ENCODE measurements around the gene ZNF691.

Gene ZNF691

GRCh38 chr1:42832641-42833240 lies 13.7 kb upstream of the ZNF691 start:
- no peaks in the 10 kb centered on the region for H3K36me3 ChIP-seq (ENCODE audit: control insufficient read depth in 2 of 2, insufficient read depth in 1 of 2, low read length in 2 of 2)
- CTCF ChIA-PET, result no interaction called here
- peaks cover 3% of the 10 kb centered on the region for H3K4me1 ChIP-seq (ENCODE audit: control insufficient read depth, insufficient read depth, low read length)
- TF ChIP-seq ZNF202 (tag by site-specific recombination; IDR thresholded peaks at IDR 0.05; ENCODE audit: borderline replicate concordance) (no peak), KLF17 (tag by site-specific recombination; IDR thresholded peaks at IDR 0.05) (no peak), ZBTB49 (tag by site-specific recombination; IDR thresholded peaks at IDR 0.05; ENCODE audit: low read depth) (no peak), ZNF561 (tag by site-specific recombination; IDR thresholded peaks at IDR 0.05; ENCODE audit: borderline replicate concordance) (no peak), ZNF555 (tag by site-specific recombination; conservative IDR thresholded peaks at IDR 0.05) (no peak), ZNF26 (tag by site-specific recombination; IDR thresholded peaks at IDR 0.05) (no peak), ZNF549 (tag by site-specific recombination; IDR thresholded peaks at IDR 0.05) (no peak), KLF10 (tag by site-specific recombination; IDR thresholded peaks at IDR 0.05) (no peak), ZNF169 (tag by site-specific recombination; IDR thresholded peaks at IDR 0.05) (no peak), ZNF157 (tag by site-specific recombination; IDR thresholded peaks at IDR 0.05) (no peak), ZBTB20 (tag by site-specific recombination; IDR thresholded peaks at IDR 0.05) (no peak), ZNF514 (tag by site-specific recombination; IDR thresholded peaks at IDR 0.05) (no peak), ZNF175 (tag by site-specific recombination; IDR thresholded peaks at IDR 0.05) (no peak), ZNF777 (tag by site-specific recombination; IDR thresholded peaks at IDR 0.05; ENCODE audit: borderline replicate concordance) (no peak), ZSCAN30 (tag by site-specific recombination; IDR thresholded peaks at IDR 0.05) (no peak), ZNF521 (tag by site-specific recombination; IDR thresholded peaks at IDR 0.05) (no peak), ZNF426 (tag by site-specific recombination; IDR thresholded peaks at IDR 0.05) (no peak)
- no peak overlapping the region for H3K27ac ChIP-seq (ENCODE audit: extremely low read depth, low read depth, low read length)
- H3K9me3 ChIP-seq (ENCODE audit: control insufficient read depth, insufficient read depth, low read depth, low read length), result no peaks in the 10 kb centered on the region
- no peak overlapping the region for H3K4me3 ChIP-seq (ENCODE audit: low read depth, low read length)
- POLR2A ChIA-PET, result interaction anchor here (0.8 to 0.9 kb wide), 2 partner anchors 10 to 13 kb away, joined by 3 to 5 read pairs; partner anchors contain the start of gene ZNF691

DNA sequence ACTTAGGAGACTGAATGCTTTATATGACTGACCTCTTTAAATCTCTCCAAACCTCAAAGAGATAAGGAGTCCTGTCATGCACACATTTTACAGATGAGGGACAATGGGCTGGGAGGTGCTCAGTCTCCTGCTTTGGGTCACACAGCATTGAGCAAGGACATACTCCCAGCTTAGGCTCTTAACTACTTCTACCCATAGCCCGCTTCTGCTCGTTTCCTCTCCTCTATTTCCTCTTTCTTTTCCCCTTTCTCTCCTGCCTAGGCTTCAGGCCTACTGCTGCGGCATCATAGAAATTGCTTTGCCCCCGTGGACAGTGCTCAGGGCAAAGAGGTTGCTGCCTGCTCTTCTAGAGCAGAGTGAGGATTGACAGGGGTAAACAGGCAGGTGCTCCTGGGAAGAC lies 12.4 kb upstream of the ZNF691 start:
- CTCF ChIA-PET, result no interaction called here
- no peaks in the 10 kb centered on the region for H3K36me3 ChIP-seq (ENCODE audit: control insufficient read depth in 2 of 2, insufficient read depth in 1 of 2, low read length in 2 of 2)
- TF ChIP-seq ZFHX2 (tag by site-specific recombination; conservative IDR thresholded peaks at IDR 0.05) (no peak), KLF17 (tag by site-specific recombination; IDR thresholded peaks at IDR 0.05) (no peak), ZXDB (tag by site-specific recombination; IDR thresholded peaks at IDR 0.05) (no peak), ZNF660 (tag by site-specific recombination; IDR thresholded peaks at IDR 0.05) (no peak), ZNF239 (tag by site-specific recombination; IDR thresholded peaks at IDR 0.05) (no peak), GLI4 (tag by site-specific recombination; IDR thresholded peaks at IDR 0.05) (no peak), ZNF114 (tag by site-specific recombination; IDR thresholded peaks at IDR 0.05) (no peak), ZBTB49 (tag by site-specific recombination; IDR thresholded peaks at IDR 0.05; ENCODE audit: low read depth) (no peak), MEIS1 (CRISPR knock-in tag; IDR thresholded peaks at IDR 0.05; ENCODE audit: borderline replicate concordance) (no peak), ZNF544 (tag by site-specific recombination; IDR thresholded peaks at IDR 0.05) (no peak)
- TF ChIP-seq, protein P1, sequence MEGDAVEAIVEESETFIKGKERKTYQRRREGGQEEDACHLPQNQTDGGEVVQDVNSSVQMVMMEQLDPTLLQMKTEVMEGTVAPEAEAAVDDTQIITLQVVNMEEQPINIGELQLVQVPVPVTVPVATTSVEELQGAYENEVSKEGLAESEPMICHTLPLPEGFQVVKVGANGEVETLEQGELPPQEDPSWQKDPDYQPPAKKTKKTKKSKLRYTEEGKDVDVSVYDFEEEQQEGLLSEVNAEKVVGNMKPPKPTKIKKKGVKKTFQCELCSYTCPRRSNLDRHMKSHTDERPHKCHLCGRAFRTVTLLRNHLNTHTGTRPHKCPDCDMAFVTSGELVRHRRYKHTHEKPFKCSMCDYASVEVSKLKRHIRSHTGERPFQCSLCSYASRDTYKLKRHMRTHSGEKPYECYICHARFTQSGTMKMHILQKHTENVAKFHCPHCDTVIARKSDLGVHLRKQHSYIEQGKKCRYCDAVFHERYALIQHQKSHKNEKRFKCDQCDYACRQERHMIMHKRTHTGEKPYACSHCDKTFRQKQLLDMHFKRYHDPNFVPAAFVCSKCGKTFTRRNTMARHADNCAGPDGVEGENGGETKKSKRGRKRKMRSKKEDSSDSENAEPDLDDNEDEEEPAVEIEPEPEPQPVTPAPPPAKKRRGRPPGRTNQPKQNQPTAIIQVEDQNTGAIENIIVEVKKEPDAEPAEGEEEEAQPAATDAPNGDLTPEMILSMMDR (tag by site-specific recombination; IDR thresholded peaks at IDR 0.05), result no peak

More for the DNA sequence above, 12.4 kb upstream of the ZNF691 start:
- Histone ChIP-seq H3K4me3 (ENCODE audit: low read depth, low read length) (no peak overlapping the region), H3K9me3 (ENCODE audit: control insufficient read depth, insufficient read depth, low read depth, low read length) (no peaks in the 10 kb centered on the region), H3K4me1 (ENCODE audit: control insufficient read depth, insufficient read depth, low read length) (peaks cover 3% of the 10 kb centered on the region), H3K27ac (ENCODE audit: extremely low read depth, low read depth, low read length) (no peak overlapping the region)
- POLR2A ChIA-PET, result interaction anchor here (5.6 kb wide), 1 partner anchor 12 kb away, joined by 25 read pairs; the partner anchor contains the start of gene ZNF691
